GM12878 (cell line): ENCODE results near the gene LIN7B. TPM values are rescaled to one million over a fixed set of nuclear protein-coding genes. Genes with fewer than 3 reads are reported as not detected.
A peak's percentile ranks its signal among the peaks of the same experiment; 100 is the strongest.

Experiments
- ATF7 ChIP-seq: fragments of 450-650 bp; IDR thresholded peaks from 2 replicates; pipeline ENCODE4 v1.6.1; 2016; ENCODE audit warnings: low read depth, mild to moderate bottlenecking
- CHD1 ChIP-seq: IDR thresholded peaks from 2 replicates; pipeline ENCODE4 v1.6.1; 2012; ENCODE audit warnings: low read depth, low read length, improper control_type of control experiment
- E4F1 ChIP-seq: fragments of 450-650 bp; IDR thresholded peaks from 2 replicates; pipeline ENCODE4 v1.6.1; 2018; ENCODE audit warnings: borderline replicate concordance, mild to moderate bottlenecking; ENCODE audit not compliant: partially characterized antibody
- IRF3 ChIP-seq: fragments of 450-650 bp; IDR thresholded peaks from 2 replicates; pipeline ENCODE4 v1.6.1; 2014; ENCODE audit warnings: mild to moderate bottlenecking
- MLLT1 ChIP-seq: fragments of 450-650 bp; IDR thresholded peaks from 2 replicates; pipeline ENCODE4 v1.6.1; 2016; ENCODE audit warnings: mild to moderate bottlenecking
- MTA2 ChIP-seq: fragments of 450-650 bp; IDR thresholded peaks from 2 replicates; pipeline ENCODE4 v1.6.1; 2016; ENCODE audit warnings: low read depth, mild to moderate bottlenecking, moderate library complexity
- NBN ChIP-seq: fragments of 450-650 bp; IDR thresholded peaks from 2 replicates; pipeline ENCODE4 v1.6.1; 2016
- PKNOX1 ChIP-seq: fragments of 450-650 bp; IDR thresholded peaks from 2 replicates; pipeline ENCODE4 v1.6.1; 2016; ENCODE audit warnings: mild to moderate bottlenecking
- POU2F2 ChIP-seq: IDR thresholded peaks from 3 replicates; pipeline ENCODE4 v1.6.1; 2011; ENCODE audit warnings: low read depth, mild to moderate bottlenecking, low read length, borderline replicate concordance
- SP1 ChIP-seq: IDR thresholded peaks from one replicate; pipeline ENCODE4 v1.6.1; 2011; ENCODE audit warnings: low read depth, low read length
- SREBF1 ChIP-seq: IDR thresholded peaks from 2 replicates; pipeline ENCODE4 v1.6.1; 2012; ENCODE audit warnings: mild to moderate bottlenecking, low read length
- ZNF207 ChIP-seq: fragments of 450-650 bp; IDR thresholded peaks from 2 replicates; pipeline ENCODE4 v1.6.1; 2014; ENCODE audit warnings: antibody characterized with exemption, mild to moderate bottlenecking, borderline replicate concordance
- ZNF217 ChIP-seq: fragments of 450-650 bp; IDR thresholded peaks from 2 replicates; pipeline ENCODE4 v1.6.1; 2017; ENCODE audit warnings: antibody characterized with exemption, mild to moderate bottlenecking
- ZNF622 ChIP-seq: fragments of 450-650 bp; IDR thresholded peaks from 2 replicates; pipeline ENCODE4 v1.6.1; 2017; ENCODE audit warnings: mild to moderate bottlenecking, inconsistent platforms
- ZSCAN29 ChIP-seq: fragments of 450-650 bp; IDR thresholded peaks from 2 replicates; pipeline ENCODE4 v1.6.1; 2017; ENCODE audit warnings: mild to moderate bottlenecking, moderate library complexity
- polyA plus RNA-seq, 11 experiments: library from polyadenylated mRNA; depleted of rRNA in 4 of 11; unstranded in 6 of 11; stranded (reverse) in 5 of 11; fragments of >200 nt; fragmentation: Nextera tagmentation in 4 of 11; fragmentation: Illumina TruSeq in 1 of 11; extraction: Ambion mirVana in 4 of 11; extraction: Trizol in 1 of 11; gene quantifications; 1 replicate in 1 of 11; 2 replicates in 10 of 11; pipeline versions ENCODE4 v1.2.1 to v1.2.3, GENCODE V29; 2011 to 2016; ENCODE audit warnings: inconsistent platforms in 2 of 11, missing spikeins in 2 of 11, low read depth in 1 of 11
- total RNA-seq, 4 experiments: library from RNA; depleted of rRNA in 3 of 4; stranded (reverse); fragments of >200 nt in 3 of 4; fragmentation: Illumina TruSeq in 1 of 4; extraction: Trizol in 1 of 4; gene quantifications; 2 replicates each; pipeline versions ENCODE4 v1.2.1 to v1.2.3, GENCODE V29; 2013 to 2021

The LIN7B gene
- total and polyA plus RNA-seq, 10 of the 15 experiments (the other 5 are each of a cell fraction or from before 2014, with no cell fraction given): 0.15 to 3.5 (median 1.6) TPM; not detected in 2

- TF ChIP-seq PKNOX1 (peak; percentile 62; the same call in 1 of the 2 replicates), SP1 (no peak), E4F1 (peak; percentile 56), ZNF207 (peak; percentile 41; the same call in 1 of the 2 replicates), SREBF1 (peak; percentile 92), POU2F2 (no peak), IRF3 (0 out of 2 replicates have a peak, but pooled peaks have one; percentile 3), CHD1 (peak; percentile 96), ZNF622 (no peak), ATF7 (peak; percentile 99), MTA2 (peak; percentile 21; the same call in 1 of the 2 replicates), MLLT1 (peak; percentile 45; the same call in 1 of the 2 replicates), NBN (peak; percentile 82; the same call in 1 of the 2 replicates), ZSCAN29 (no peak), ZNF217 (no peak)
These were observed 36.2 kb downstream of the LIN7B start (continued) for GRCh38 chr19:49150106-49150943.
